ENCODE data around the gene NCAPG2. TPM values are rescaled to one million over a fixed set of nuclear protein-coding genes. Genes with fewer than 3 reads are reported as not detected.

The NCAPG2 gene
- polyA plus RNA-seq, 1 donor from 2014 or later, result 8.3 TPM

DNA sequence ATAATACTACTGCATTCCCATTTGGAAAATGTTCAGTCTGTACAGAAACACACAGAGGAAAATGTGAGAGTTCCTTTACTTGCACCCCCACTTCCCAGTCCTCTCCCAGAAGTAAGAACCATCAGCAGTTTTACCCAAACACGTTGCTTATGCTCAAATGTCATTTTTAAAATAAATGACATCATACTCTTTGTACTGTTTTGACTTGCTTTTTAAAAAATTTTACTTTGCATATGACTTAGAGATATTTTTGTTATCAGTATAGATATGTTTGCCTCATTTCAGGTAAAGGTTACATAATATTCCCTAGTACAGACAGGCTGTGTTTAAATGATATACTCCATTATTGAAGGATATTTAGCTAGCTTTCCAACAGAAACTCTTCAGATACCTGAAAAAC, 103.5 kb downstream of the NCAPG2 start:
- Histone ChIP-seq H3K9me2 (ENCODE audit: insufficient read depth, low read length) (no peaks in the 10 kb centered on the region), H4K20me1 (ENCODE audit: insufficient read depth) (no peaks in the 10 kb centered on the region), H3K79me2 (replicated peaks; ENCODE audit: insufficient read depth, low read length) (no peaks in the 10 kb centered on the region), H3K4me2 (ENCODE audit: low read length) (no peak overlapping the region), H2AFZ (ENCODE audit: low read depth, low read length) (no peak overlapping the region), H3K36me3 (ENCODE audit: insufficient read depth, low read length) (no peaks in the 10 kb centered on the region), H3F3A (ENCODE audit: insufficient read depth, low read length, poor library complexity, severe bottlenecking) (no peaks in the 10 kb centered on the region), H3K27me3 (ENCODE audit: insufficient read depth, low read depth, low read length) (no peaks in the 10 kb centered on the region), H3K9me3 (ENCODE audit: low read length) (no peaks in the 10 kb centered on the region), H3K4me3 (ENCODE audit: low read length) (no peak overlapping the region), H3K9ac (ENCODE audit: low read length) (no peak overlapping the region), H3K27ac (ENCODE audit: low read length) (no peak overlapping the region)
- TF ChIP-seq EZH2 (IDR thresholded peaks at IDR 0.05; ENCODE audit: borderline replicate concordance, insufficient read depth, low read length, poor library complexity, severe bottlenecking), result no peak
- TF ChIP-seq, protein P1, sequence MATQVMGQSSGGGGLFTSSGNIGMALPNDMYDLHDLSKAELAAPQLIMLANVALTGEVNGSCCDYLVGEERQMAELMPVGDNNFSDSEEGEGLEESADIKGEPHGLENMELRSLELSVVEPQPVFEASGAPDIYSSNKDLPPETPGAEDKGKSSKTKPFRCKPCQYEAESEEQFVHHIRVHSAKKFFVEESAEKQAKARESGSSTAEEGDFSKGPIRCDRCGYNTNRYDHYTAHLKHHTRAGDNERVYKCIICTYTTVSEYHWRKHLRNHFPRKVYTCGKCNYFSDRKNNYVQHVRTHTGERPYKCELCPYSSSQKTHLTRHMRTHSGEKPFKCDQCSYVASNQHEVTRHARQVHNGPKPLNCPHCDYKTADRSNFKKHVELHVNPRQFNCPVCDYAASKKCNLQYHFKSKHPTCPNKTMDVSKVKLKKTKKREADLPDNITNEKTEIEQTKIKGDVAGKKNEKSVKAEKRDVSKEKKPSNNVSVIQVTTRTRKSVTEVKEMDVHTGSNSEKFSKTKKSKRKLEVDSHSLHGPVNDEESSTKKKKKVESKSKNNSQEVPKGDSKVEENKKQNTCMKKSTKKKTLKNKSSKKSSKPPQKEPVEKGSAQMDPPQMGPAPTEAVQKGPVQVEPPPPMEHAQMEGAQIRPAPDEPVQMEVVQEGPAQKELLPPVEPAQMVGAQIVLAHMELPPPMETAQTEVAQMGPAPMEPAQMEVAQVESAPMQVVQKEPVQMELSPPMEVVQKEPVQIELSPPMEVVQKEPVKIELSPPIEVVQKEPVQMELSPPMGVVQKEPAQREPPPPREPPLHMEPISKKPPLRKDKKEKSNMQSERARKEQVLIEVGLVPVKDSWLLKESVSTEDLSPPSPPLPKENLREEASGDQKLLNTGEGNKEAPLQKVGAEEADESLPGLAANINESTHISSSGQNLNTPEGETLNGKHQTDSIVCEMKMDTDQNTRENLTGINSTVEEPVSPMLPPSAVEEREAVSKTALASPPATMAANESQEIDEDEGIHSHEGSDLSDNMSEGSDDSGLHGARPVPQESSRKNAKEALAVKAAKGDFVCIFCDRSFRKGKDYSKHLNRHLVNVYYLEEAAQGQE (IDR thresholded peaks at IDR 0.05; ENCODE audit: borderline replicate concordance), result no peak
- no peak for TF ChIP-seq SMC3 (conservative IDR thresholded peaks at IDR 0.05; ENCODE audit: poor library complexity)
- no peak for TF ChIP-seq MXI1 (conservative IDR thresholded peaks at IDR 0.05; ENCODE audit: poor library complexity, severe bottlenecking)
- no peak for TF ChIP-seq EP300 (conservative IDR thresholded peaks at IDR 0.05; ENCODE audit: poor library complexity, severe bottlenecking)
- no peak for TF ChIP-seq POLR2AphosphoS5 (IDR thresholded peaks at IDR 0.05)
- TF ChIP-seq, protein P2, sequence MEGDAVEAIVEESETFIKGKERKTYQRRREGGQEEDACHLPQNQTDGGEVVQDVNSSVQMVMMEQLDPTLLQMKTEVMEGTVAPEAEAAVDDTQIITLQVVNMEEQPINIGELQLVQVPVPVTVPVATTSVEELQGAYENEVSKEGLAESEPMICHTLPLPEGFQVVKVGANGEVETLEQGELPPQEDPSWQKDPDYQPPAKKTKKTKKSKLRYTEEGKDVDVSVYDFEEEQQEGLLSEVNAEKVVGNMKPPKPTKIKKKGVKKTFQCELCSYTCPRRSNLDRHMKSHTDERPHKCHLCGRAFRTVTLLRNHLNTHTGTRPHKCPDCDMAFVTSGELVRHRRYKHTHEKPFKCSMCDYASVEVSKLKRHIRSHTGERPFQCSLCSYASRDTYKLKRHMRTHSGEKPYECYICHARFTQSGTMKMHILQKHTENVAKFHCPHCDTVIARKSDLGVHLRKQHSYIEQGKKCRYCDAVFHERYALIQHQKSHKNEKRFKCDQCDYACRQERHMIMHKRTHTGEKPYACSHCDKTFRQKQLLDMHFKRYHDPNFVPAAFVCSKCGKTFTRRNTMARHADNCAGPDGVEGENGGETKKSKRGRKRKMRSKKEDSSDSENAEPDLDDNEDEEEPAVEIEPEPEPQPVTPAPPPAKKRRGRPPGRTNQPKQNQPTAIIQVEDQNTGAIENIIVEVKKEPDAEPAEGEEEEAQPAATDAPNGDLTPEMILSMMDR (IDR thresholded peaks at IDR 0.05; ENCODE audit: poor library complexity, severe bottlenecking), result no peak
- no peak for TF ChIP-seq RAD21 (conservative IDR thresholded peaks at IDR 0.05)
- no peak for TF ChIP-seq TAF1 (IDR thresholded peaks at IDR 0.05; ENCODE audit: low read depth)

DNA sequence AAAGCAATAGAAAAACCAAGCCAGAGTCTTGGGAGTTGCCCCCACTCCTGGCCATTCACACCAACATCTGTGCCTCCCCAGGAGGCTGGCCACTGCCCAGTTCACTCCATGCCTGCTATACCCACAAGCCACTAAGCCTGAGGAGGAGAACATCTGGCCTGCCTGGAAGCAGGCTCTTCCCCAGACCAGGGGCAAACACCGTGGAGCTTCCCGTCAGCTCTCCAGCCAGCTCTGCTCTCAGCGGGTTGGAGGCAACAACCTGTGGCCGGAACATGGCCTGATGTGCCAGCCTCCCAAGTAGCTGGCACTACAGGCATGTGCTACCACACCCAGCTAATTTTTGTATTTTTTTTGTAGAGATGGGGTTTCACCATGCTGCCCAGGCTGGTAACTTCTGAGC, 107.9 kb downstream of the NCAPG2 start:
- H3K4me2 ChIP-seq (ENCODE audit: low read length), result no peak overlapping the region
- H3K27me3 ChIP-seq (ENCODE audit: insufficient read depth, low read depth, low read length), result no peaks in the 10 kb centered on the region
- H3K27ac ChIP-seq (ENCODE audit: low read length), result no peak overlapping the region
- H3F3A ChIP-seq (ENCODE audit: insufficient read depth, low read length, poor library complexity, severe bottlenecking), result peaks cover 3% of the 10 kb centered on the region
- no peak for TF ChIP-seq SMC3 (conservative IDR thresholded peaks at IDR 0.05; ENCODE audit: poor library complexity)
- no peak for TF ChIP-seq RAD21 (conservative IDR thresholded peaks at IDR 0.05)
- TF ChIP-seq, protein P2 (IDR thresholded peaks at IDR 0.05; ENCODE audit: poor library complexity, severe bottlenecking), result no peak
- TF ChIP-seq EZH2 (IDR thresholded peaks at IDR 0.05; ENCODE audit: borderline replicate concordance, insufficient read depth, low read length, poor library complexity, severe bottlenecking), result no peak
- TF ChIP-seq EP300 (conservative IDR thresholded peaks at IDR 0.05; ENCODE audit: poor library complexity, severe bottlenecking), result no peak
- TF ChIP-seq TAF1 (IDR thresholded peaks at IDR 0.05; ENCODE audit: low read depth), result no peak
- TF ChIP-seq, protein P1 (IDR thresholded peaks at IDR 0.05; ENCODE audit: borderline replicate concordance), result no peak
- TF ChIP-seq MXI1 (conservative IDR thresholded peaks at IDR 0.05; ENCODE audit: poor library complexity, severe bottlenecking), result no peak
- no peak for TF ChIP-seq POLR2AphosphoS5 (IDR thresholded peaks at IDR 0.05)
- no peaks in the 10 kb centered on the region for H4K20me1 ChIP-seq (ENCODE audit: insufficient read depth)
- no peaks in the 10 kb centered on the region for H3K36me3 ChIP-seq (ENCODE audit: insufficient read depth, low read length)
- H3K79me2 ChIP-seq (replicated peaks; ENCODE audit: insufficient read depth, low read length), result no peaks in the 10 kb centered on the region
- no peak overlapping the region for H2AFZ ChIP-seq (ENCODE audit: low read depth, low read length)
- H3K4me3 ChIP-seq (ENCODE audit: low read length), result no peak overlapping the region
- no peak overlapping the region for H3K9ac ChIP-seq (ENCODE audit: low read length)
- H3K9me3 ChIP-seq (ENCODE audit: low read length), result no peaks in the 10 kb centered on the region
- H3K9me2 ChIP-seq (ENCODE audit: insufficient read depth, low read length), result no peaks in the 10 kb centered on the region
